Left forelimb (tissue), 1 donor: ENCODE results near the gene TMUB2.
"Not testable (repeated sequence)": the region's sequence is repeated elsewhere in the genome, so short reads cannot be mapped to it uniquely, and the experiment has no call there.

Source experiments
- DNase-seq: peaks from one replicate; pipeline ENCODE4 v3.0.0-alpha.2; 2018; ENCODE audit warnings: low spot score

The TMUB2 gene

GRCh38 chr17:44219616-44220212, 32.9 kb downstream of the TMUB2 start, which contains the start of gene UBTF:
UBTF (minus strand) TSS chr17:44219675; CDS start chr17:44218229, 1,446 bp downstream.
- peak; percentile 90 for DNase-seq

GRCh38 chr17:44220213-44221083, 33.7 kb downstream of the TMUB2 start:
- peak; percentile 79 for DNase-seq

- peak; percentile 92 for DNase-seq
Observed at GRCh38 chr17:44221084-44221861, 34.5 kb downstream of the TMUB2 start.

GRCh38 chr17:44221862-44222111, 35.0 kb downstream of the TMUB2 start:
- no peak for DNase-seq

GRCh38 chr17:44222112-44222869, 35.5 kb downstream of the TMUB2 start:
- no peak for DNase-seq

GRCh38 chr17:44223541-44224071, 36.8 kb downstream of the TMUB2 start:
- no peak for DNase-seq

GRCh38 chr17:44229090-44229489, 42.3 kb downstream of the TMUB2 start:
- DNase-seq = no peak

- DNase-seq = no peak
Observed at GRCh38 chr17:44230140-44230539, 43.4 kb downstream of the TMUB2 start.

GRCh38 chr17:44232061-44232460, 45.3 kb downstream of the TMUB2 start:
- DNase-seq = no peak

- no peak for DNase-seq
Observed at GRCh38 chr17:44233582-44233981, 46.8 kb downstream of the TMUB2 start.

- DNase-seq = no peak
Observed at GRCh38 chr17:44235583-44235936, 48.8 kb downstream of the TMUB2 start.

- DNase-seq = no peak
Observed at GRCh38 chr17:44236444-44236991, 49.7 kb downstream of the TMUB2 start.

- DNase-seq = not testable (repeated sequence)
Observed at GRCh38 chr17:44237886-44238285, 51.1 kb downstream of the TMUB2 start.

- no peak for DNase-seq
Observed at GRCh38 chr17:44241106-44241624, 54.4 kb downstream of the TMUB2 start.
